ENCODE data around the gene ETFA. TPM values are rescaled to one million over a fixed set of nuclear protein-coding genes. Genes with fewer than 3 reads are reported as not detected.
A peak's percentile ranks its signal among the peaks of the same experiment; 100 is the strongest.

Gene ETFA
- total RNA-seq, 3 donors from 2014 or later = 172 to 286 (median 213) TPM

- no peak overlapping the region for H3K4me3 ChIP-seq
- ATAC-seq (peak; percentile 61), DNase-seq (peak in 1 of 3 donors; percentile 45)
- H3K4me1 ChIP-seq (ENCODE audit: low read depth) = peaks cover 19% of the 10 kb centered on the region
- TF ChIP-seq CTCF (IDR thresholded peaks at IDR 0.05) = no peak
- intact Hi-C loops (cut with DNase I, micrococcal nuclease) = no loop called here
- no peaks in the 10 kb centered on the region for H3K36me3 ChIP-seq (ENCODE audit: low read depth)
- no peaks in the 10 kb centered on the region for H3K9me3 ChIP-seq
Observed at GRCh38 chr15:76197703-76198455, 113.4 kb downstream of the ETFA start.

- peak; percentile 88 for ATAC-seq
- Histone ChIP-seq H3K4me3 (no peak overlapping the region), H3K4me1 (ENCODE audit: low read depth) (peaks cover 19% of the 10 kb centered on the region), H3K36me3 (ENCODE audit: low read depth) (no peaks in the 10 kb centered on the region), H3K9me3 (no peaks in the 10 kb centered on the region)
- no peak for TF ChIP-seq CTCF (IDR thresholded peaks at IDR 0.05)
- intact Hi-C loops (cut with DNase I, micrococcal nuclease) = no loop called here
- DNase-seq = peak; percentile 75 to 81 (median 80)
Observed at GRCh38 chr15:76196269-76197231, 114.7 kb downstream of the ETFA start.

- no peak for TF ChIP-seq CTCF (IDR thresholded peaks at IDR 0.05)
- Histone ChIP-seq H3K36me3 (ENCODE audit: low read depth) (no peaks in the 10 kb centered on the region), H3K4me3 (no peak overlapping the region), H3K4me1 (ENCODE audit: low read depth) (peaks cover 25% of the 10 kb centered on the region), H3K9me3 (no peaks in the 10 kb centered on the region)
- DNase-seq (peak in 1 of 3 donors; percentile 15), ATAC-seq (no peak)
- intact Hi-C loops (cut with DNase I, micrococcal nuclease) = no loop called here
Observed at GRCh38 chr15:76195506-76196268, 115.6 kb downstream of the ETFA start.

GRCh38 chr15:76193934-76194333, 117.3 kb downstream of the ETFA start:
- Histone ChIP-seq H3K4me1 (ENCODE audit: low read depth) (peaks cover 28% of the 10 kb centered on the region), H3K9me3 (no peaks in the 10 kb centered on the region), H3K4me3 (no peak overlapping the region), H3K36me3 (ENCODE audit: low read depth) (no peaks in the 10 kb centered on the region)
- DNase-seq (peak in 1 of 3 donors; percentile 13), ATAC-seq (no peak)
- no peak for TF ChIP-seq CTCF (IDR thresholded peaks at IDR 0.05)
- intact Hi-C loops (cut with DNase I, micrococcal nuclease) = no loop called here

GRCh38 chr15:76192715-76193114, 118.6 kb downstream of the ETFA start:
- Histone ChIP-seq H3K4me1 (ENCODE audit: low read depth) (peaks cover 21% of the 10 kb centered on the region), H3K4me3 (no peak overlapping the region), H3K36me3 (ENCODE audit: low read depth) (no peaks in the 10 kb centered on the region), H3K9me3 (no peaks in the 10 kb centered on the region)
- DNase-seq = peak in 1 of 3 donors; percentile 22
- ATAC-seq = no peak
- no peak for TF ChIP-seq CTCF (IDR thresholded peaks at IDR 0.05)
- intact Hi-C loops (cut with DNase I, micrococcal nuclease) = no loop called here

Data from mucosa of descending colon (tissue), 3 donors.